T-helper 2 cell (primary cell): ENCODE results near the gene KIF22.
"Not testable (repeated sequence)": the region's sequence is repeated elsewhere in the genome, so short reads cannot be mapped to it uniquely, and the experiment has no call there.

Source experiments
- DNase-seq, 5 experiments: peaks; one replicate each; pipeline versions ENCODE4 v3.0.0 to v3.0.0-alpha.2; 2012 to 2022
- total RNA-seq, 2 donors: gene quantifications; one replicate each; lab custom pipeline; 2026; lab: John Stamatoyannopoulos, UW

The KIF22 gene
- 115 to 130 reads per million in 2 donors for total RNA-seq

DNA sequence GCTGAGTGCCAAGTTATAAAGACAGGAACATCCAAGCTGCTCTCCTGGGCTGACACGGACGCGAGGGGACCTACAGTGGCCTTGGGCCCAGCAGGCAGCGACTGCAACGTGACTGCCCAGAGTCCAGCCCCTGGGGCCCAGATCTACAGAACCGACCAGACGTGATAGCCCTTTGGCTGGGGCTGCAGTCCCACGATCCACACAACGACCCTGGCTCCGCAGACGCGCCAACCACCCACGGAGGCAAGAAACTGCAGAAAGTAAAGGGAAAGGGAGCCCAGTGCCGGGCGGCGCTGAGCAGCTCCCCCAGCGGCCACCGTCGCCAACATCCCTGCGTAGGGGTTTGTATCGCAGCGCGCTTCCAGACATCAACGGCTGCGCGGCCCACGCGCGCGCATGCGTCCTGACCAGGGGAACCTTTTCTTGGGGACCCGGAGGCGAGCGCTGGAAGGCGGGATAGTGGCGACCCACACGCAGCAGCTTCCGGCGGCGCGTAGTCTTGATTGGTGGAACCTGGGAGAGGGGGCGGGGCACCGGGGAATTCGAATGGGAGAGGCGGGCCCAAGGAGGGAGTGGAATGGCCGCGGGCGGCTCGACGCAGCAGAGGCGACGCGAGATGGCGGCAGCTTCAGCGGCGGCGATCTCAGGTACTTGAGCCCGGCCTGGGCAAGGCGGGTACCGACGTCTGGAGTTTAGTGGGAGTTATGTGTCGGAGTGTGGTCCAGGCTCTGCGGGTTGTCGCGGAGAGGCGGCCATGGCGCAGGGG is at the start of gene KIF22:
KIF22 (plus strand) TSS at position 569 of the 766 bp plus-strand sequence; CDS start at position 578, 9 bp downstream.
- DNase-seq: peak; percentile 99 to 100 (median 100)

DNA sequence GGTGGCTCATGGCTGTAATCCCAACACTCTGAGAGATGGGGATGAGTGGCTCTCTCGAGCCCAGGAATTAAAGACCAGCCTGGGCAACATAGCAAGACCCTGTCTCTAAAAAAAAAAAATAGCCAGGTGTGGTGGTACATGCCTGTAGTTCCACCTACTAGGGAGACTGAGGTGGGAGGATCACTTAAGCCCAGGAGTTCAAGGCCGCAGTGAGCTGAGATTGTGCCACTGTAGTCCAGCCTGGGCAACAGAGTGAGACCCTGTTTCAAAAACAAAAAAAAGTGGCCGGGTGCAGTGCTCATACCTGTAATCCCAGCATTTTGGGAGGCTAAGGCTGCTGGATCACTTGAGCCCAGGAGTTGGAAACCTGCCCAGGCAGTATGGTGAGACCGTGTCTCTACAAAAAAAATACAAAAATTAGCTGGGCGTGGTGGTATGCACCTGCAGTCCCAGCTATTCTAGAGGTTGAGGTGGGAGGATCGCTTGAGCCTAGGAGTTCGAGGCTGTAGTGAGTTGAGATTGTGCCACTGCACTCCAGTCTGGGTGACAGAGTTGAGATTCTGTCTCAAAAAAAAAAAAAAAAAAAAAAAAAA is 47.8 kb upstream of the KIF22 start:
- DNase-seq: no peak

DNA sequence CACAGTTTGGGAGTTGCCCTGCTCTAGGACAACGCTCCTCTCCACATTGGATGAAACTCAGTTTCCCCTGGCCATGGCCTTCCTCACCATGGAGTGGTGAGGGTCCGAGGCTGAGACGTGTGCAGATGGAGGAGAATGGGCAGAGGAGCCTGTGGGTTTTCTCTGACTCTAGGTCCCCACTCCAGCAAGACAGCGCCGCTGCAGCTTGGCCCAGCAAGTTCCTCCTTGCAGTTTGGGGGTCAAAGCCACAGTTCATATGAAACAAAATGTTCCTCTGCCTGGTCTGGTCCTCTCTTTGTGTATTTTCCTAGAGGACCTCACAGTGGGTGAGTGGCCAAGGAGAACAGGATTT is 47.1 kb upstream of the KIF22 start:
- no peak for DNase-seq

DNA sequence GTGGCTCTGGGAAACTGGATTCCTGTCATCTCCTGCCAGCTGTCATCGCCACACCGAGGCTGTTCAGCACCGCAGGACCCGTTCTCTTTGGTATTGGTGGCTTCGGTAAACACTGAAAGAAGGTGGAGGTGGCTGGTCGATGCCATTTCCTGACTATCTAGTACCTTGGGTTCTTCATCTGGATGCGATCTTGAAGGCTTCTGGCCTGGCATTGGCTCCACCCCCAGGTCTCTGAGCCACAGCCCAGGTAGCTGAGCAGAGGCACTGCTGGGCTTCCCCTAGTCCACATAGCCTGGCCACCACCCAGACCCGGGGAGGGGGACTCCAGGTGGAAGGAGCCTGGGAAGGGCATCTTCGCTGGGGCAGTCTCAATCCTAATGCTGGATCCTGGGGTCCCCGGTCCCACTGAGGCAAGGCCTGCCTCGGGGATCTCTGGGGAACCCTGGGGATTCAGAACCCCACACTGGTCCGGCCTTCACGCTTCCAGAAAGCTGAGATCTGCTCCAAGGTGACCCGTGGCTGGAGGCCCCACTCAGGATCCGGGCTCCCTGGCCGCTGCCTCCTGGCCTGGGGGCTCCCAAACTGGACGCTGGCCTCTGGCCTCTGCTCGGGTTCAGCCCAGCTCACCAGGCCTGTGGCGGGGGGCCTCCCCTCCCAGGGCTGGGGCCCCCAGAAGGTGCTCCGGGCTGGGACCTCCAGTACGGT is 46.6 kb upstream of the KIF22 start:
- DNase-seq: peak in 3 of 5 experiments; percentile 32 to 58 (median 52)

DNA sequence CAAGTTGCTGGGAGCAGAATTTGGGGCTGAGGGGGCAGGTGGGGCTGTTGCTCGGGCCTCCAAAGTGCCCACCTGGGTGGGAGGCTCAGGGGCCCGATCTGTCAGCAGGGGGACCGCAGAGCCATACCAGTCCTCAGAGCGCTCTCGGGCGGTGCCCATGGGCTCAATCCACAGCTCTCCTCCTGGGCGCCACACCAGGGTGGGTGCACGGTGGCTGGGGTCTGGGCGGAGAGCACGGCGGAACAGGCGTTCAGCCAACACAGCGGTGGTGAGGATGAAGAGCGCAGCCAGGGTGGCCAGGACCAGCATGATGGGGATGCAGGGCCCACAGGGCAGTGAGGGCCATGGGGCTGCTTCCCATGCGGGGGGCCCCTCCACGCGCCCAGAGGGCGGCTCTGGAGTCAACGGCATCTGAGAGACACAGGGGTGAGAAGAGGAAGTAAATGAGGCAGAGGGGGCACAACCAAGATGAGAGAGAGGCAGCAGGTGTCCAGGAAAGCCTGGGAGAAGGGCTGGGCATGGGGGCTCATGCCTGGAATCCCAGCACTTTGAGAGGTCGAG is 45.9 kb upstream of the KIF22 start:
- DNase-seq: peak in 1 of 5 experiments; percentile 33

DNA sequence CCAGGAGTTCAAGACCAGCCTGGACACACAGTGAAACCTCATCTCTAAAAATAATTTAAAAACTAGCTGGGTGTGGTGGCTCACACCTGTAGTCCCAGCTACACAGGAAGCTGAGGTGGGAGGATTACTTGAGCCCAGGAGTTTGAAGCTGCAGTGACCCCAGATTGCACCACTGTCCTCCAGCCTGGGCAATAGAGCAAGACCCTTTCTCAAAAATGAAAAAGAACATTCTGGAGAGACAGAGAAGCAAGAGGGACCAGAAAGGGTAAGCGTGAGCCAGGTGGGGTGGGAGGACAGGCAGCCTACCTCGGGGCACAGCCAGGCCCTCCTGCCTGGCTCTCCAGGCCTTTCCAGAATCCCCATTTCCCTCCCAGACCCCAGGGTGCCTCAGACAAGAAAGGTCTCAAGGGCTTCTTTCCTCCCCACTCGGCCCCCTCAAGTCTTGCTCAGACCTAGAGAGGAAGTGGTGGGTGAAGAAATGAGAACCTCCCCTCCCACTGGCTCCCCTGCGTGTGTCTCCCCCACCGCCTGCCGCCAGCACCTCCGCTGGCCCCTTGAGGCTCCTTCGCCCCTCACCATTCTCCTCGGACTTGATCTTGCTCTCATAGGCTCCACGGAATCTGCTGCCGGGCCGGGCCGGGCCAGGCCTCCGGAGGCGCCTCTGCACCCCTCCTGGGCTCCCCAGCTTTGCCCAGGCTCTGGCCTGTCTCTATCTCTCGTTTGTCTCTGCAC is 45.3 kb upstream of the KIF22 start:
- peak in 4 of 5 experiments; percentile 26 to 84 (median 48) for DNase-seq

DNA sequence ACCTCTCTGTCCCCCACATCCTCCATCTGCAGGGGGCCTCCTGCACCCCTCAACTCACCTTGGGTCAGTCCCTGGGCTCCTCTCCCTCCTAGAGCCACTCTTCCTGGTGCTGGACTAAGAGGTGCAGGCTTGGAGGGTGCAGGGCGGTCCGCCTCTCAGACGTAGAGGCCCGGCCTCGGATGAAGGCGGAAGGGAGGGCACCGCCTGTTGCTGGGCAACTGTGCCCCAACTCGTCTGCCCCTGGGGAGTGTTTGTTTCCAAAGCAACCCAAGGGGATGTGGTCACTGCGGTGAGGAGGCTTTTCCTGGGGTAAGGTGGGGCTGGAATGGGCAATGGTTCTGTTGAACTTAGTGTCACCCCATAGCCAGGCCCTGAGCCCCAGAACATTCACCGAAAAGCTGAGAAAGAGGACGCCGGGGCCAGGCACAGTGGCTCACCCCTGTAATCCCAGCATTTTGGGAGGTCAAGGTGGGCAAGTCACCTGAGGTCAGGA is 44.7 kb upstream of the KIF22 start, which contains the start of gene C16orf54:
C16orf54 (minus strand) TSS at position 138 of the 493 bp plus-strand sequence. CDS start 1,039 bp downstream, outside the sequence.
- peak; percentile 74 to 99 (median 92) for DNase-seq

DNA sequence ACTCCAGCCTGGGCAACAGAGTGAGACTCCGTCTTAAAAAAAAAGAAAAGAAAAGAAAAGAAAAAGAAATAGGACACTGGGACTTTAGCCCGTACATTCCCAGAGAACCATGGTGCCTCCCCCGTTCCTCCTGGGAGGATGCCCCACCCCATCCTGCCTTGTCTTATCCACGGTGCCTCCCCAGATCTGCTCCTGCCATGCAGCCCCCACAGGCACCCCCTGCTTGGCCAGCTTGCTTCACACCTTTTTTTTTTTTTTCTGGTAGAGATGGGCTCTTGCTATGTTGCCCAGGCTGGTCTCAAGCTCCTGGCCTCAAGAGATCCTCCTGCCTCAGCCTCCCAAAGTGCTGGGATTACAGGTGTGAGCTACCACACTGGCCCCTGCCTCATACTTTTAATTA is 44.0 kb upstream of the KIF22 start:
- peak in 1 of 5 experiments; percentile 14 for DNase-seq

DNA sequence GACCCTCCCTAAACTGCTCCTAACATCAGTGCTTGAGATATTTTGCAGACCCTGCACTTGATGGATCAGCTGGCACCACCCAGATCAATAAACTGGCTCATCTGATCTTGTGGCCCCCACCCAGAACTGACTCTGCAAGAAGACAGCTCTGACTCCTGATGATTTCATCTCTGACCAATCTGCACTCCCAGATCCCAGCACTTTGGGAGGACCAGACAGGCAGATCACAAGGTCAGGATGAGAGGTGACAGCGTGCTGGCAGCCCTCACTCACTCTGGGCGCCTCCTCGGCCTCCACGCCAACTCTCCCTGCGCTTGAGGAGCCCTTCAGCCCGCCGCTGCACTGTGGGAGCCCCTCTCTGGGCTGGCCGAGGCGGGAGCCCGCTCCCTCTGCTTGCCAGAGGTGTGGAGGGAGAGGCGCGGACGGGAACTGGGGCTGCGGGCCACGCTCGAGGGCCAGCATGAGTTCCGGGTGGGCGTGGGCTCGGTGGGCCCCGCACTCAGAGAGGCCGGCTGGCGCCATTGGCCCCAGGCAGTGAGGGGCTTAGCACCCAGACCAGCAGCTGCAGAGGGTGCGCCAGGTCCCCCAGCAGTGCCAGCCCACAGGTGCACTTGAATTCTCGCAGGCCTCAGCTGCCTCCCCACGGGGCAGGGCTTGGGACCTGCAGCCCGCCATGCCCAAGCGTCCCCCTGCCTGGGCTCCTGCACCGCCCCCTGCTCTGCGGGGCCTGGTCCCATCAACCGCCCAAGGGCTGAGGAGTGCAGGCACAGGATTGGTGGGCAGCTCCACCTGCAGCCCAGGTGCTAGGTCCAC is 42.4 kb upstream of the KIF22 start:
- DNase-seq: no peak

DNA sequence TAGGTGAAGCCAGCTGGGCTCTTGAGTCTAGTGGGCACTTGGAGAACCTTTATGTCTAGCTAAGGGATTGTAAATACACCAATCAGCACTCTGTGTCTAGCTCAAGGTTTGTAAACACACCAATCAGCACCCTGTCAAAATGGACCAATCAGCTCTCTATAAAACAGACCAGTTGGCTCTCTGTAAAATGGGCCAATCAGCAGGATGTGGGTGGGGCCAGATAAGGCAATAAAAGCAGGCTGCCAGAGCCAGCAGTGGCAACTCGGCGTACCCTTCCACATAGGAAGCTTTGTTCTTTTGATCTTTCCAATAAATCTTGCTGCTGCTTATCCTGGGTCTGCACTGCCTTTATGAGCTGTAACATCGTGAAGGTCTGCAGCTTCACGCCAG is 41.8 kb upstream of the KIF22 start:
- peak in 1 of 5 experiments; percentile 40 for DNase-seq

DNA sequence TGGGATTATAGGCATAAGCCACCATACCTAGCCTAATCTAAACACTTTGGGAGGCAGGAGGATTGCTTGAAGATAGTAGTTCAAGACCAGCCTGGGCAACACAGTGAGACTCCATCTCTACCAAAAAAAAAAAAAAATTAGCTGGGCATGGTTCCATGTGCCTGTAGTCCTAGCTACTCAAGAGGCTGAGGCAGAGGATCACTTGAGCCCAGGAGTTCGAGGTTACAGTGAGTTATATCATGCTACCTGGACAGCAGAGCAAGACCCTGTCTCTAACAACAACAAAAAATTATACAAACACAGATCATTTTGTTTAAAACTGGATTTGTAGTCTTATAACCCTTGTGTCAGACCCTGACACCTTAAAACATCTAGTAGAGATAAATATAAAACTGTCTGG is 37.0 kb upstream of the KIF22 start:
- DNase-seq: no peak

DNA sequence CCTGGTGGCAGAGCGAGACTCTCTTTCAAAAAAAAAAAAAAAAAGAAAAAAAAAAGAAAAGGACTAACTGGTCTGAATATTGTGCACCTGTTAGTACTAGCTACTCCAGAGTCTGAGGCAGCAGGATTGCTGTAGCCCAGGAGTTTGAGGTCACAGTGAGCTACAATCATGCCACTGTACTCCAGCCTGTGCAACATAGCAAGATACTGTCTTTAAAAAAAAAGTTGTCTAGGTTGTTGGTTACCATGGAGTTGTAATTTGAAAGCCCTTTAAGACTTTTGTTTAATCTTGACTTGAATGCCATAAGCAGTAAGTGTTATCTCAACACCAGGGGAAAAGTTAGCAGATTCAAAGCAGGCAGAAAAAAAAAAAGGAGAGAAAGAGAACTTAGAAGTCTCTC is 33.9 kb upstream of the KIF22 start:
- no peak for DNase-seq

DNA sequence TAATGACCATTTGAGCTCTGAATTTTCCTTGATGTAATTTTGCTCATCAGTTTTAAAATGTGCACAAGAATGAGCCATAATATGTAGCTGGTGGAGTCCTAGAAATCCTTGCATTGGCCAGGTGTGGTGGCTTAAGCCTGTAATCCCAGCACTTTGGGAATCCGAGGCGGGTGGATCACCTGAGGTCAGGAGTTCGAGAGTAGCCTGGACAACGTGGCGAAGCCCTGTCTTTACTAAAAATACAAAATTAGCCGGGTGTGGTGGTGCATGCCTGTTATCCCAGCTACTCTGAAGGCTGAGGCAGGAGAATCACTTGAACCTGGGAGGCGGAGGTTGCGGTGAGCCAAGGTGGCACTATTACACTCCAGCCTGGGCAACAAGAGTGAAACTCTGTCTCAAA is 33.5 kb upstream of the KIF22 start:
- DNase-seq: not testable (repeated sequence)

DNA sequence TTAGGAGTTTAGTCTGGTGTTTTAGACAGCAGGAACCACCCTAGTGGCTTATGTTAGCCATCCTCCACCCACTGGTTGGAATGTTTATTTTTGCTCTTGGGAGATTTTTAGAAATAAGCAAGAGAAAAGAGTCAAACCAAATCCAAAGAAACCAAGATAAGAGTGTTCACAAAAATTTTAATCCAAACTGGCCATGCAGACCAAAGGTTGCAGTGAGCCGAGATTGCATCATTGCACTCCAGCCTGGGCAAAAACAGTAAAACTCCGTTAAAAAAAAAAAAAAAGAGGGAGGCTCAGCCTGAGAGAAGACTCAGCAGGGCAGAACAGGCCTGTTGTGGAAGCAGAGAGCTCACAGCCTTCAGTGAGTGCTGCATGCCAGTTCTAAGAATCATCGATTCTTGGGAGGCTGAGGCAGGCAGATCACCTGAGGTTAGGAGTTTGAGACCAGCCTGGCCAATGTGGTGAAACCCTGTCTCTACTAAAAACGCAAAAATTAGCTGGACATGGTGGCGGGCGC is 32.5 kb upstream of the KIF22 start:
- DNase-seq: no peak

DNA sequence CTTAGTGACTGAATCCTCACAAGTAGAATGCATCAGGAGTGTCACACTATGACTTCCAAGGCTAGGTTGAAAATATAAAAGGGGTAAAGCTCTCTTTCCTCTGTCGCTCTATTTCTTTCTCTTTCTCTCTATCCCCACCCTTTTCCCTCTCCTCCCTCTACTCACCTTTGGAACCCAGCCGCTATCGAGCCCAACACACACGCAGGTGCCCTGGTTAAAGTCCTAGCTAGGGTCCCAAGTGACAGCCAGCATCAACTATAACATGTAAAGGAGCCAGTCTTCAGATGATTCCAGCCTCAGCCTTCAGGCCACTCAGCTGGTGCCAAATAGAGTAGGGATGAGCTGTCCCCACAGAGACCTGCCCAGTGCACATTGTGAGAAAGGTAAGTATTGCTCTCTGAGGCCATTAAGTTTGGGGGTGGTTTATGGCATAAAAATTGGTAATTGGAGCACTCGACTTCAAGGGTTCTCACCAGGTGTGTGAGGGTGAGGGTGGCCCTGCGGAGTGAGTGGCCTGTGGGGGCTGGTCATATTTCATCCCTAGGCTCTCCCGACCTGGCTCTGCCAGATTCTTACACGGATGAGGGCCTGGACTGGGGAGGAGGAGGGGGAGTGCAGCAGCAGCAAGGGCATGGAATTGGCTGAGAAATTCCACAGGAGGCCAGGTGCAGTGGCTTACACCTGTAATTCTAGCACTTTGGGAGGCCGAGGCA is 29.8 kb upstream of the KIF22 start:
- no peak for DNase-seq

DNA sequence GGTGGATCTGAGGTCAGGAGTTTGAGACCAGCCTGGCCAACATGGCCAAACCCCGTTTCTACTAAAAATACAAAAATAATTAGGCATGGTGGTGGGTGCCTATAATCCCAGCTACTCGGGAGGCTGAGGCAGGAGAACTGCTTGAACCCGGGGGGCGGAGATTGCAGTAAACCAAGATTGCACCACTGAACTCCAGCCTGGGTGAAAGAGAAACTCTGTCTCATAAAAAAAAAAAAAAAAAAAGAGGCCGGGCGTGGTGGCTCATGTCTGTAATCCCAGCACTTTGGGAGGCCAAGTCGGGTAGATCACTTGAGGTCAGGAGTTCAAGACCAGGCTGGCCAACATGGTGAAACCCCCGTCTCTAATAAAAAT is 29.3 kb upstream of the KIF22 start:
- DNase-seq: not testable (repeated sequence)

DNA sequence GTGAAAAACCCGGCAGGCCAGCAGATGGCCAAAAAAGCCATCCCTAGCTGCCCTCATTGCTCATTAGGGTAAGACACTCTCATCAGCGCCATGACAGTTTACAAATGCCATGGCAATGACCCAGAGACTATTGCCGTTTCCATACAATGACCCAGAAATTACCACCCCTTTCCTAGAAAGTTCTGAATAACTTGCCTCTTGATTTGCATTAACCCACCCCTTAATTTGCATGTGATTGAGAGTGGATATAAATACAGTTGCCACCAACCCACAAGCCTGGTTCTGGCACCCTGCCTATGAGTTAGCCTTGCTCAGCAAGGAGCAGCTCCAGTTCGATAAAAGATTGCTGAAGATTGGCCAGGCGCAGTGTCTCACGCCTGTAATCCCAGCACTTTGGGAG is 28.7 kb upstream of the KIF22 start:
- DNase-seq: no peak

DNA sequence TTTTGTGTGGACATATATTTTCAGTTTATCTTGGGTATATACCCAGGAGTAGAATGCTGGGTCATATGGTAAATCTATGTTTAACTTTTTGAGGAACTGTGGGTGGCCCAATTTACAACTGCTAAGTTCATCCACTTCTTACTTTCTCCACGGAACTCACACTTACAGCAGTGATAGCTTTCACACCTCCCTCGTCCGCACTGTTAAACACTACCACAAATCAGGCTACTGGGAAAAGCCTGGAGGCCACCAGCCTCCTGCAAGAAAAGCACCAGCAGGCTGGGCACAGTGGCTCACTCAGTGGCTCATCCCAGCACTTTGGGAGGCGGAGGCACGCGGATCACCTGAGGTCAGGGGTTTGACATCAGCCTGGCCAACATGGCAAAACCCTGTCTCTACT is 27.2 kb upstream of the KIF22 start:
- no peak for DNase-seq

DNA sequence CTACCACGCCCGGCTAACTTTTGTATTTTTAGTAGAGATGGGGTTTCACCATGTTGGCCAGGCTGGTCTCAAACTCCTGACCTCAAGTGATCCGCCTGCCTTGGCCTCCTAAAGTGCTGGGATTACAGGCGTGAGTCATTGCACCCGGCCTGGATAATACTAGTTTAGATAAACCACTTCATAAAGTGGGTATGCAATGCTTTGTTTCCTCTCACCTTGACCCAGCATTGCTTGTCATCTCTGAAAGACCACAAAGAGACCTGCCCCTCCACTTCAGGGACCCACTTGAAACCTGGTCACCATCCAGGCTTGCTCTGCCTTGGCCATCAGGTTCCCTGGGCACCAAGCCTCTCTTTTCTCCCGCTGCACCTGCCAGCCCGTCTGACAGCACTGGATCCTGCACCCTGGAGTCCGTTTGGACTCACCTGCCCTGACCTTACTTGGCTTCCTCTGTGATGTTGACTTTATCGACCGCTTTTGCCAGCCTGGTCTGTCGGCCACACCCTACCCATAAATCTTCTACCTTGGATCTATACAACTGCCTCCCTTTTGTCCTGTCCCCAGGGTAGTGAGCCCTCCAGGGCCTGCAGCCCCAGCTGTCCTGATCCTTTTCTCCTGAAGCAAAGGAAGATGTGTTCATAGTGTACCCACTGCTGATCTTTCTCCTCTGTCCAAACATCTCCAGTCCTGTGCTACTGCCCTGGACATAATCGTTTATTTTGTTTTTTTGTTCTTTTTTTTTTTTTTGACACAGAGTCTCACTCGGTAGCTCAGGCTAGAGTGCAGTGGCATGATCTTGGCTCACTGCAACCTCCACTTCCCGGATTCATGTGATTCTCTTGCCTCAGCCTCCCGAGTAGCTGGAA is 25.2 kb upstream of the KIF22 start:
- DNase-seq: no peak

DNA sequence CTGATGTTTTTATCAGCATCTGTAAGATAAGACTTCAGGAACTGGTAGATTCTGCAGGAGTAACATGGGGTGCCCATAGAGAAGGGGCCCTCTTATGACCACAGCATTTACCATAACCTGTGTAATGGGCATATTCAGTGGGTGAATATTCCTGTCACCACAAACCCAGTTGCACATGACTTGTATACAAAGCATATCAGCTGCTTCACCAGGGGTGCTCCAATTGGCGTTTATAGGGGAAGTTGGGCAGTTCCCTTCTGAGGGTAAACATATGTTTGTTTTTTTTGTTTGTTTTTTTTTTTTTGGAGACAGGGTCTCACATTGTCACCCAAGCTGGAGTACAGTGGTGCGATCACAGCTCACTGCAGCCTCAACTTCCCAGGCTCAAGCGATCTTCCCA is 24.0 kb upstream of the KIF22 start:
- no peak for DNase-seq
